Stromal cell of bone marrow (primary cell): Measurements from ENCODE around the gene QSOX2.

Source experiments
- DNase-seq: peaks from one replicate; pipeline ENCODE4 v3.0.0-alpha.2; 2012; ENCODE audit warnings: low read depth

QSOX2 gene

DNA sequence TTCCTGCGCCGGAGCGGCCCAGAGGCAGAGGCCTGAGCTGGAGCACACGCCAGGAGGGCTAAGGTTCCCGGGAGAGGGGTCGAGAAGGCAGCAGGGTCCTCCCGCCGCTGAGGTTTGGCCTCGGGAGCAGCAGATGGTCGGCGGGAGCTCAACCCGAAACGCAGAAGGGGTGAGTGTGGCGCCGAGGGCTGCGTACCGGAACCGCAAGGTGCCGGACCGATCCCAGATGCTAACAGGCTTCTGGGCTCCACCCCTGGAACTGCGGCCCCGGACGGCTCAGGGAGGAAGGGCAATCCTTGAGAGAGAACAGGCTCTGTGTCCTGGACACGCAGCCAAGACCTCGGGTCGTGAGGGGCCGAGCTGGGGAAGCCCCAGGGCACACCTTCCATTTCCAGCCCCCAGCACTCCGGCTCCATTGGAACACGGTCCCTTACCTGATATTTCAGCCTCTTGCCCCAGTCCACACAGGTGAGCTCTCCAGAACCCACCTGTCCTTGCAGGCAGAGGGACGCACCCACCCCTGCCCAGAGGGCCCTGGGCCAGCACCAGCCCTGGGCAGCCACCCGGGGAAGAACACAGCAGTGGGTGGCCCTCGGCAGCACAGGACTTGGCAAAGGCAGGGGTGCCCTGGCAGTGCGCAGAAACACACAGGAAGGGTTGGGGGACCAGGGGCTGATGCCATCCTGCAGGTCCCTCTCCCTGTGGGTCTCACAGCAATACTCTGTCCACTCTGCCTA lies 42.0 kb downstream of the QSOX2 start:
- no peak for DNase-seq

DNA sequence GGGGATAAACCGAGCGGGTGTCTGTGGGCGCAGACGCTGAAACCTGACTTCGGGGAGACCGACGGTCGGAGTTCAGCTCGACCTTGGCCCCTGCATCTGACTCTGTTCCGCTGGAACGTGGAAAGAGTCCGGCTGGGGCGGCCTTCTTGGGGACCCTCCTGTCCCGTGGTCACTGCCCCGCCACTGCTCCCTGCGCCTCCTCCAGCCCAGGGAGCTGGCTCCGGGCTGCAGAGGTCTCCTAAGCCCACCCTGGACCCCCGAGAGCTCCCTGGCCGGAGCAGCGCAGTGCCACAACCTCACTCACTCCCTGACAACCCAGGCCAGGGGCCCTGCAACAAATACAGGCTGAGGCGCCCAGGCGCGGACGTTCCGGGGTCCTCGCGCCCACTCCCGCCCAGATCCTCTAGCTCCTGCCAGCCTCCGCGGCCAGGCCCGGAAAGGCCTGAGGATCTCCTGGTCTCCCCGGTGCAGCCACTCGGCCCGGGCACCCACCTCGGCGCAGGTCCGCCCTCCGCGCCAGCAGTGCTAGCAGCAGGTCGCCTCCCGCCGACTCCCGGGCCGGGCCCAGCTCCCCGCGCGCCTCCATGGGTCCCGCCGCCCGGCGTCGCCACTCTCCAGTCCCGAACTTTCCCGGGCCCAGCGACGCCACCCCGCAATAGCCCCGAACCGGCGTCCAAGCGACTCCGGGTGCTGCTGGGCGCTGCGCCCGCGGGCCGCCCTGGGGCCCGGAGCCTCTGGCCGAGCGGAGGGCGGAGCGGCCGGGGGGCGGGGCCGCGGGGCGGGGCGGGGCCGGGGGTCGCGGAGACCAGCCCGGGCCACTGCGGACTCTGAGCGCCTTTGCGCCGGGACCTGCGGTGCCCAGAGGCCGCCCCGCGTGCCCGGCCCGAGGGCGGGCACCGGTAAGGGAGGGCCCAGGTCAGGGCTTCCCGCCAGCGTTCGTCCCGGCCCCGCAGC lies 42.9 kb downstream of the QSOX2 start:
- DNase-seq: no peak

DNA sequence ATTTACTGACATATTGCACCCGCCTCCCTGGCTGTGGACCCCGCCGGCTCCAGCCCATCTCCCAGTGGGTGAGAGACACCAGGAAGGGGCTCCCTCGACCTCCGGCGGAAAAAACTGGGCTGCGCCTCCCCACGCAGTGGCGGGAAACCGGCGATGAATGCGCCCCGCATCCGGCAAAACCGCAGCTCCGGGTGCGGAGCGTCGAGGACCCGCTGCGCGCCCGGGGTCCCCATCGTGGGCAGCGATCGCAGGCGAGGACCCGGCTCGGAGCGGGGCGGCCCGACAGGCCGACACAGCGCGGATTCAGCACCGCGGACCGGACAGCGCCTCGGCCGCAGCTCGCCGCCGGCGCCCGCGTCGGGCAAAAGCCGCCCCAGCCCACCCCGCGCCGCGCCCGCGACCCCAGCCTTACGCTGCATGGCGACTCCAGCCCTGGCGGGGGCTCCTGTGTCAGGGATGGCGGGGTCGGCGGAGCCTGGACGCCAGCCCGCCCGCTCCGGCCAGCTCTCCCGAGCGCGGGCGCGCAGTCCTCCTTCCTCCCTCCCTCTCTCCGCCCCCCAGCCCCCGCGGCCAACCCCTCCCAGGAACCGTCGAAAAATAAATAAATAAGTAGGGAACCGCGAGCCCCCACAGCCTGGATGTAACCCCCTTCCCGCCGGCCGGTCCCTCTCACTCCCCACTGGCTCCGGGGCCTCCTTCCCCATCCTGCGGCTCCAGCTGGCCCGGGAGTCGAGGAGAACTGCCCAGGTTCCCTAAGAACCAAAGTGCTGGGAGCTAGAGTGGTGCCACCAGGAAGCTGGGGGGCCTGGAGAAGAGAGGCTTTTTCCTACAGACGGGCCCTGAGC lies 43.8 kb downstream of the QSOX2 start:
- no peak for DNase-seq

DNA sequence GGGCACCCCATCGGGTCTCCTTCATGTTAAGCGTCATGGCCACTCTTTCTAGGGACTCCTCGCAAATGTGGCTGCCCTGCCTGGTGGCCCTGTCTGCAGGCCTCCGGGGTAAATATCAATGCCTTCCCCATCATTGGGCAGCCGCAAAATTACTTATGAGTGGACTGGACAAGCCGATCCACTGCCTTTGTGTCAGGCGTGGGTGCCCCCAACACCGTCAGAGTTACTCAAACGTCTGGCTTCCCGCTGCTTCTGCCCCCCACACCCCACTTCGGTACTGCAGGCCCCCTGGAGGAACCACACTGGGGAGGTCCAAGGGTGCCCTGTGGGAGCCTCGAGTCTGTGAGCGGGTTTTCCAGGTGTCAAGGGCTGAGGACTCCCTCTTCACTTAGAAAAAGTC lies 44.4 kb downstream of the QSOX2 start:
- DNase-seq: no peak

DNA sequence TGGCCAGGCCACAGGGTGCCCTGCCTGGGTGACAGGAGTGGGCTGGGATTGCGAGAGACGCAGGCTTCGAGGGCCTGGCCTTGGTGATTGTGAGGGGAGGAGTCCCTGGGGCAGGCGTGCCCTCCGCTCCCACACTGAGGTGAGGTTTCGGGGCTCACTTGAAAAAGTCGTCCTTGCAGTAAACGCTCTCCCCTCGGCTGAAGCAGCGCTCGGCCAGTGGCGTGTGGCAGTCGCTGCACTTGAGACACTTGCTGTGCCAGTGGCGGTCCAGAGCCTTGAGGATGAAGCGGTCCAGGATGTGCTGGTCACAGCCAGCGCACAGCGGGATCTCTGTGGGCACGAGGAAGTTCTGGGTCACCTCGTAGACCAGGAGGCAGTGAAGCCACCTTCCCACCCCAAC lies 45.2 kb downstream of the QSOX2 start:
- DNase-seq: no peak

- no peak for DNase-seq
Observed at GRCh38 chr9:136199391-136200288, 46.0 kb downstream of the QSOX2 start.

DNA sequence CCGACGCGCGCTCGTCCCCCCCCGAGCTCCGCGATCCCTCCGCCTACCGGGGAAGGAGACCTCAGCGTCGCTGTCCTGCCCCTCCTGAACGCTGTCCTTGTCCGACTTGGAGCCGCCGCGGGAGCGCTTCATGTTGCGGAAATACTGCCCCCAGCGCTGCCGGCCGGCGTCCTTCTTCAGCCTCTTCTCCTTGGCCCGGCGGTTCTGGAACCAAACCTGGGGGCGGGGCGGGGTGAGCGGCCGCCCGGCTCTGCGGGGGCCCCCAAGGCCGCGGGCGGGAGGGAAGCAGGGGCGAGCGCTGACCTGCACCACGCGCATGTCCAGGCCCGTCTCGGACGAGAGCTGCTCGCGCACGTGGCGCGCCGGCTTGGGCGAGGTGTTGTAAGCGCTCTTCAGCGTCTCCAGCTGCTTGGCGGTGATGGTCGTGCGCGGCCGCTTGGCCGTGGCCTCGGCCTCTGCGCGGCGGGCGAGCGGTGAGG lies 47.0 kb downstream of the QSOX2 start:
- DNase-seq: no peak

DNA sequence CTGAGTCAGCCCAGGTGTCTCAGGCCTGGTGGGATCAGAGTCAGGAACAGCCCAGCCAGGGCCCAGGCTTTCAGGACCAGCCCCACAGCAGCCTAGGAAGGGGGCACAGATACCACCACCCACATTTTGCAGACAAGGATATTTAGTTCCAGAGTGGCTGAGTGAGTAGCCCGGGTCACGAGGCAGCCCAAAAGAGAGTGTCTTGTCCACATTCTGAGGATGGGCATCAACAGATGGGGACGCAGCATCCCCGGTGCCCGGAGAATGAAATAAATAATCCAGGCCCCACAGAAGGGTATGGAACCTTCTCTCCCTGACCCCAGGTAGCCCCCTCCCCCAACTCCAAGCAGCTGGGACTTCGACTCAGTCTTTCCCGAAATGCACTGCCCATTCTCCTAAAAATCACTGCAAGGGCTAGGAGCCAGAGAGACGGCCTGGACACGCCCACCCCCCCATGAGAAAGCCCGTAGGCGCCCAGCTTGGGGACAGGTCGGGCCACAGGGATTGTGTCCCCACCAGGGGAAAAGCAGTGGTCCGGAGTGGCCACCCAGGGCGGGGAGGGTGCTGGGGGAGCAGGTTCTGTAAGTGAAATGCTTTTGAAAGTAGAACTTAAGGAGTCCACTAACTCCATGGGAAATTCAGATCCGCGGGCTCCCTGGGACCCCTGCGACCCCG lies 47.5 kb downstream of the QSOX2 start:
- no peak for DNase-seq

DNA sequence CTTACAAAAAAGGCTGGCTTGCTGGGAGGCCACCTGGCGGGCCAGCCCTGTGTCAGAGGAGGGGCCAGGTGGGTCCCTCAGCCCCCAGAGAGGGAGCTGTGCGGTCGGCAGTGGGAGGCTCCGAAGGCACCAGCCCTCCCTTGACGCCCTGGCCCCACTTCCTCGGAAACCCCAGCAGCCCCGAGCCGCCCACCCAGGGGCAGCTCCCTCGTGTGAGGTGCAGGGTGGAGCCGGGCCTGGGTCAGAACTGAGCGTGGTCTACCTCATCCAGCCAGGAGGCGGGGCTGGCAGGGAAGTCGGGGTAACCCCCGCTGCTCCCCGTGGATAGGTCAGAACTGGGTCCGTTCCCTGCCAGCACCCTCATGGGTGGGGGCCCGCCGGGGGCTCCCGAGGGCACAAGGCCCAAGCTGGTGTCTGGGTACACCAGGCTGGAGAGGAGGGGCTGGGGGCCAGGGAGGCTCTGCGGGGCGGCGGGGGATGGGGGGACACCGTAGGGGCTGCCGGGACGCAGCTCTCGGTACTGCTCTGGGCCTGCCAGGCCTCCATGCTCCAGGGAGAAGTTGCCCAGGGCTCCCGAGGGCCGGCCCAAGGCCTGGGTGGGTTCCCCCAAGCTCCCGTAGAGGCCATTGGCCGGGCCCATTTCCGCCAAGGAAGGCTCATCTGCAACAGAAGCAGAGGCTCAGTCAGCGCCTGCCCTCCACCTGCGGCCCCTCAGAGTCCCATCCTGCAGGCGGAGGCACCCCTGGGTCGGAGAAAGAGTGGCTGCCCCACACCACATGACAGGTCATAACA lies 48.3 kb downstream of the QSOX2 start:
- no peak for DNase-seq

GRCh38 chr9:136196404-136197083 lies 49.1 kb downstream of the QSOX2 start:
- no peak for DNase-seq

DNA sequence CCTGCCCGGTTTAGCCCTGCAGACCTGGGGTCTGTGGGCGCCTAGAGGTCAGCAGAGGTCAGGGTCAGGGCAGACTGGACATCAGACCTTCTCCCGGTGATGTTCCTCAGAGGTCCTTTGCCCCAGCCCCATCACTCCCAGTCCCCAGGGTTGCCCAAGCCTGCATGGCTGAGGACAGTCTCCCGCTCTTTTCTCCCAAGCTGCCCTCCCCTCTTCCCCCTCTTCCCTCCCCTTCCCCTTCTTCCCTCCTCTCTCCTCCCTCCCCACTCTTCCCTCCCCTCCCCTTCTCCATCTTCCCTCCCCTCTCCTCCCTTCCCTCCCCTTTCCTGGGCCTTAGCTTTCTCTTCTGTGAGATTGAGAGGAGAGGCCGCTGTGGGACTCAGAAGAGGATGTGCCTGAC lies 51.1 kb downstream of the QSOX2 start:
- no peak for DNase-seq

DNA sequence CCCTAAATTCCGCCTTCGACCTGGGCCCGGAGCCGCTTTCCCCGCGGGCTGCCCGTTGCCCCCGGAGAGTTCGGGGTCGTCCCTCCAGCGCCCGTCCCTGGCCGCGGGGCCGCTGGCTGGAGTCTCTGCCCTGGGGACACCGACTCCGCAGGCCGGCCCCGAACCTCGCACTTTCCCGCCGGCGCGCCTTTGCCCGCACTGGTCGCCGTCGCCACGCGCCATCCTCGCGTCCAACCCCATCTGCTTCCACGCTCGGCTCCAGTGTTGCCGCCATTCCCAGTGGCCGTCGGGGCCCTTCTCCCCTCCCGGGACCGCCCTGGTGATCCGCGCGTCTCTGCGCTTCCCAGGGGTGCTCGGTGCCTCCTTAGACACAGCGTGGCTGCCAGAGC lies 51.7 kb downstream of the QSOX2 start:
- DNase-seq: no peak

- DNase-seq: no peak
Observed at GRCh38 chr9:136193127-136193890, 52.3 kb downstream of the QSOX2 start.

GRCh38 chr9:136192289-136193126 lies 53.1 kb downstream of the QSOX2 start:
- no peak for DNase-seq

- no peak for DNase-seq
Observed at GRCh38 chr9:136191960-136192286, 53.7 kb downstream of the QSOX2 start.

DNA sequence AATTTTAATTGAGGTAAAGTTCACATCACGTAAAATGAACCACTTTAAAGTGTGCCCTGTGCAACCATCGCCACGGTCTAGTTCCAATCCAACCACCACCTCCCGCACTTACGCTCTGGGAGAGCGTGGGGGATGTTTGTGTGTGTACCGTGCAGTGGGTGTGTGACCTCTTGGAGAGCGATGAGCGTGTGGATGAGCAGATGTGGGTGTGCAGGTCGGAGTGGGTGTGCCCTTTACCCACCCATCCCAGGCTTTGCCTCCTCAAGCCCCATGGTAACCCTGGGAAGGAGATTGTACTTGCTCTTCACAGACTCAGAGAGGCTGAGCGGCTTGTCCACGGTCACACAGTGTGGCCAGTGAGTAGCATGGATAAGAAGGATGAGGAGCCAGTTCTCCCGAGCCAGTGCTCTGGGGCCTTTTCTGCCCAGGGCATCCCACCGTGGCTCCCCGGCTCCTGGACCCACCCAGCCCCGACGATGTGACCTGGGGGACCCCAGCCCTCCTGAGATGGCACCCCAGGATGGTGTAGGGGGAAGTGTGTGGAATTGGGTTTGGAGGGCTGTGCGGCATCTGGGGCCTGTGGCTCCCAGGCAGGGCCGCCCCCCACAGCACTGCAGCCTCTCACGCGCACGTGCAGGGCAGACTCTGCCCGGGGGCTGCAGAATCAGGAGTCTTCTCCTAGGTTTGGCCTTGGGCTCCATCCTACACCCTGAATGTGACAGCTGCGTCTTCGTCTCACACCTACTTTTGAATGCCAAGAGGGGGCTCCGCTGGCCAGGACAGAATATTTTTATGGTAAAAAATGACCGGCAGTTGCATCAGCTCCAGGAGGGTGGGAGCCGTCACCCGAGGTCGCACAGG lies 54.3 kb downstream of the QSOX2 start:
- DNase-seq: no peak

DNA sequence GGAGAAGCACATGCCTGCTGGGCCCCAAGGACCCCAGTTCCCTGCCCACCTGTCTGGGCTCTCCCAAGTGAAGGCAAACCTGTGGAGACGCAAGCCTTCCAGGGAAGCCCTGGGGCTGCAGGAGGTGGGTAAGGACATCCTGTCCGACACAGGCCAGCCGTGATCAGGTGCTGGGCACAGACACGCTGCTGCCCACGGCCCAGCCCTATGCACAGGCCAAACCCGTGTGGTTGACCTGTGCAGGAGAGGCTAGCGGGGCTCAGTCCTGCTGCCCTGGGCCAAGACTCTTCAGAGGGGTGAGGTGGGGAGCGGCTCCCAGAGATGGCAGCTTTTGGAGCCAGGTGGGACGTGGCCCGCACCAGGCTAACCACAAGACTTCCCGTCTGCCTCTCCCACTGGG lies 55.0 kb downstream of the QSOX2 start:
- no peak for DNase-seq
